Mesodermal cell (in vitro differentiated cells): ENCODE data around the gene SLC3A2.

Experiments used
- H3K27ac ChIP-seq: 2 replicates; pipeline ENCODE4 v1.7.0; 2013; ENCODE audit warnings: mild to moderate bottlenecking, low read depth, low read length, moderate library complexity; ENCODE audit not compliant: severe bottlenecking
- H3K36me3 ChIP-seq: 2 replicates; pipeline ENCODE4 v1.7.1; 2013; ENCODE audit warnings: mild to moderate bottlenecking, low read length, moderate library complexity; ENCODE audit not compliant: control insufficient read depth, insufficient read depth
- H3K4me1 ChIP-seq: one replicate; pipeline ENCODE4 v1.7.1; 2013; ENCODE audit warnings: mild to moderate bottlenecking, low read length; ENCODE audit not compliant: insufficient read depth, control insufficient read depth, poor library complexity, severe bottlenecking
- H3K4me3 ChIP-seq: 2 replicates; pipeline ENCODE4 v1.7.0; 2013; ENCODE audit warnings: low read length, control low read depth, mild to moderate bottlenecking; ENCODE audit not compliant: insufficient read depth, poor library complexity, severe bottlenecking; ENCODE audit errors: extremely low read depth
- H3K9me3 ChIP-seq: 2 replicates; pipeline ENCODE4 v1.7.1; 2013; ENCODE audit warnings: mild to moderate bottlenecking, low read length, moderate library complexity; ENCODE audit not compliant: control insufficient read depth
- WGBS, 2 experiments: methylation state at CpG; one replicate each; pipeline ENCODE4 v1.1.5; 2013; ENCODE audit warnings: missing lambda C conversion rate in 2 of 2; ENCODE audit not compliant: insufficient coverage in 2 of 2; 5-methylcytosine and 5-hydroxymethylcytosine counted together

Gene SLC3A2

DNA sequence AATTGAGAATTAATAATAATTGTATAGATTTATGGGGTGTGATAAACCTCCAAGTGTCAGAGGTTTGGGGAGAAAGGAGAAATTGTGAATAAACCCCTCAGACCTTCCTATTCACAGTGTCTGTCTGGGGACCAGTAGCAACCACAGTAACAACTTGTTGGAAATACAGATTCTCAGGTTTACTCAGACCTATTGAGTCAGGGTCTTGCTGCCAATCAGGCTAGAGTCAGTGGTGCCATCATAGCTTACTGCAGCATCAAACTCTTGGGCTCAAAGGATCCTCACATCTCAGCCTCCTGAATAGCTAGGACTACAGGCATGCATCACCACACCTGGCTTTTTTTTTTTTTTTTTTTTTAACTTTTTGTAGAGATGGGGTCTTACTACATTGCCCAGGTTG, 17.3 kb downstream of the SLC3A2 start:
- H3K27ac ChIP-seq, result no peak overlapping the region
- no peaks in the 10 kb centered on the region for H3K36me3 ChIP-seq
- no peak overlapping the region for H3K4me3 ChIP-seq
- H3K9me3 ChIP-seq, result no peaks in the 10 kb centered on the region
- no peaks in the 10 kb centered on the region for H3K4me1 ChIP-seq

GRCh38 chr11:62902932-62903331, 22.2 kb downstream of the SLC3A2 start:
- Histone ChIP-seq H3K9me3 (no peaks in the 10 kb centered on the region), H3K27ac (no peak overlapping the region), H3K4me3 (no peak overlapping the region), H3K4me1 (no peaks in the 10 kb centered on the region), H3K36me3 (no peaks in the 10 kb centered on the region)
- 80% methylated on average over 1 of the region's 1 CpG for WGBS, 2 experiments

DNA sequence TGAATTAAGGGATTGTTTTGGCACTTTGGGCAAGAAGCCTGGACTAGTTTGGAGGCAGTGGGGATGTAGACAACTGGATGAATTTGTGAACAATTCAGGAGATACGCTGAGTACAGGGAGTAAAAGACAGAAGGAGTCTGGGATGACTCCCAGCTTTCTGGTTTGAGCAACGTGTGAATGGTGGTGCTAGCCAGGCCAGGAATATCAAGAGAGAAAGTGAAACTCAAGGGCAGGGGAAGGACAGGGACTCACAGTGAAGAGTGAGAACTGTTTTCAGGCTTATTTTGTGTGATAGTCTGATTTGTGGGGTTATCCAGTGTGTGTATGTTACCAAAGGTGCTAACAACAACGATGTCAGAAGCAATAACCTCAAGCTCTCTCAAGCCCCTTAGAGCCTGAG, 24.6 kb downstream of the SLC3A2 start:
- Histone ChIP-seq H3K4me3 (no peak overlapping the region), H3K36me3 (no peaks in the 10 kb centered on the region), H3K4me1 (peaks cover 5% of the 10 kb centered on the region), H3K27ac (no peak overlapping the region), H3K9me3 (no peaks in the 10 kb centered on the region)
- 66 to 73% methylated on average over 3 of the region's 3 CpGs for WGBS, 2 experiments

GRCh38 chr11:62905927-62906531, 25.3 kb downstream of the SLC3A2 start:
- H3K27ac ChIP-seq, result no peak overlapping the region
- H3K36me3 ChIP-seq, result no peaks in the 10 kb centered on the region
- H3K4me3 ChIP-seq, result no peak overlapping the region
- H3K4me1 ChIP-seq, result peaks cover 5% of the 10 kb centered on the region
- no peaks in the 10 kb centered on the region for H3K9me3 ChIP-seq
- 0 to 2% methylated on average over 6 to 7 of the region's 14 CpGs for WGBS, 2 experiments

DNA sequence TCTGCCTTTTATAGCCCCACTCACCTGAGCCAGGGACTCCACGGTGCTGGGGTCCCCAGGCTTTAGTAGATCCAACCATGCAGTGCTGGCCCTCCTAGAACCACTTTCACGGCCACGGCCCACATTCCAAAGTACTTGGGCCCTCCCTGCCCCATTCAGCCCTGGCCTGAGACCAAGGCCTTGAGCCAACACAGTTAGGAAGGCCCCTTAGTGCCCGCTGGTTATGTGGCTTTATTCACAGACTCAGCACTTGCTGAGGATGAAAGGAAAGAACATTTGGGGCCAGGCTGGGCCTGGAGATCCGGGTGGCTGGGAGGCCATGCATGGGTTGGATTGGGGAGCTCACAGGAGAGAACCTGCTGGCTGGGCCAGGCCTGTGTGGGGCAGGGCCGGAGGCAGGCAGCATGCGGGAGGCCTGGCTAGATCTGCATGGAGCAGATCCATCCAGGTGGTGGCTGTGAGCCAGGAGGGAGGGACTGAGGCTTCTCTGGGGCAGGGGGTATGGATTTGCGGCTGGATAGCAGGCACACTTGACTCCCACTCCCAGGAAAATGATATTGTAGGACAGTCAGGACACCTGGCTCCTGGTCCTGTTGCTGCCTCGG, 27.9 kb downstream of the SLC3A2 start:
- H3K4me3 ChIP-seq, result no peak overlapping the region
- H3K27ac ChIP-seq, result no peak overlapping the region
- H3K36me3 ChIP-seq, result no peaks in the 10 kb centered on the region
- H3K4me1 ChIP-seq, result peaks cover 5% of the 10 kb centered on the region
- H3K9me3 ChIP-seq, result no peaks in the 10 kb centered on the region
- 87 to 90% methylated on average over 8 to 9 of the region's 9 CpGs for WGBS, 2 experiments

GRCh38 chr11:62909107-62909894, 28.6 kb downstream of the SLC3A2 start:
- H3K27ac ChIP-seq, result peak overlapping the region; percentile 10
- no peak overlapping the region for H3K4me3 ChIP-seq
- no peaks in the 10 kb centered on the region for H3K36me3 ChIP-seq
- 56 to 58% methylated on average over 18 to 21 of the region's 24 CpGs for WGBS, 2 experiments
- H3K4me1 ChIP-seq, result peaks cover 5% of the 10 kb centered on the region
- no peaks in the 10 kb centered on the region for H3K9me3 ChIP-seq

DNA sequence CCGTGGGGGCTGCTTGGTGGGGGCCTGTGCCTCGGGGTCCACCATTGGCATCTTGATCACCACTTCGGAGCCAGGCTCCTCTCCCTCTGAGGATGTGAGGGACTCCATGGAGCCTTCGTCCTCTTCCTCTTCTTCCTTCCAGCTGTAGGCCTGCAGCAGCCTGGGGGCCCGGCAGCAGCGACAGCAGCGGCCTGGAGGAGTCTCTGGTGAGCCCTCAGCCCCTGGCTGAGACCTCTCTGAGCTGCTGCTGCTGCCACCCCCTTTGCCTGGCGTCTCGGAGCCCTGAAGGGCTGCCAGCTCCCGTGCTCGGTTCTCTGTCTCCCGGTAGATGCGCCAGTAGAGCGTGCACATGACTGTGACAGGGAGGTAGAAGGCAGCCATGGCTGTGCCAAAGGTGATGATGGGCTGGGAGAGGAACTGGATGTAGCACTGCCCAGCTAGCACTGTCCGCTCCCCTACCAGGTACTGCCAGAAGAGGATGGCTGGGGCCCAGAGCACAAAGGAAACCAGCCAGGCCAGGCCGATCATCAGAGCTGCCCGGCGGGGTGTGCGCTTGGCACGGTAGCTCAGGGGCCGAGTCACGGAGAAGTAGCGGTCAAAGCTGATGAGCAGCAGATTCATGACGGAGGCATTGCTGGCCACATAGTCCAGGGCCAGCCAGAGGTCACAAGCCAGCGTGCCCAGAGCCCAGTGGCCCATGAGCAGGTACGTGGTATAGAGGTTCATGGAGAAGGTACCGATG, 29.6 kb downstream of the SLC3A2 start:
- no peaks in the 10 kb centered on the region for H3K36me3 ChIP-seq
- H3K27ac ChIP-seq, result no peak overlapping the region
- H3K9me3 ChIP-seq, result no peaks in the 10 kb centered on the region
- no peak overlapping the region for H3K4me3 ChIP-seq
- WGBS, 2 experiments, result 95 to 96% methylated on average over 25 to 26 of the region's 27 CpGs
- H3K4me1 ChIP-seq, result peaks cover 5% of the 10 kb centered on the region

GRCh38 chr11:62911137-62912130, 30.7 kb downstream of the SLC3A2 start:
- Histone ChIP-seq H3K4me1 (peaks cover 5% of the 10 kb centered on the region), H3K9me3 (no peaks in the 10 kb centered on the region), H3K27ac (no peak overlapping the region), H3K4me3 (no peak overlapping the region), H3K36me3 (no peaks in the 10 kb centered on the region)
- WGBS, 2 experiments, result 91 to 93% methylated on average over 10 to 14 of the region's 14 CpGs

GRCh38 chr11:62912268-62912667, 31.6 kb downstream of the SLC3A2 start:
- Histone ChIP-seq H3K4me3 (no peak overlapping the region), H3K27ac (no peak overlapping the region), H3K9me3 (no peaks in the 10 kb centered on the region), H3K36me3 (no peaks in the 10 kb centered on the region), H3K4me1 (peaks cover 5% of the 10 kb centered on the region)
- 91 to 100% methylated on average over 1 of the region's 3 CpGs for WGBS, 2 experiments

- Histone ChIP-seq H3K27ac (no peak overlapping the region), H3K9me3 (no peaks in the 10 kb centered on the region)
- WGBS, 2 experiments, result 100% methylated on average over 1 of the region's 1 CpG
Measured at GRCh38 chr11:62914416-62914815, 33.7 kb downstream of the SLC3A2 start.

More at GRCh38 chr11:62914416-62914815, 33.7 kb downstream of the SLC3A2 start:
- Histone ChIP-seq H3K4me1 (peaks cover 7% of the 10 kb centered on the region), H3K36me3 (no peaks in the 10 kb centered on the region), H3K4me3 (no peak overlapping the region)
